SU-DHL-6 (cell line): Measurements from ENCODE around the gene SDC1.

Experiments used
- H2AFZ ChIP-seq: fragments of 200-600 bp; sonication (generic); 2 replicates; pipeline ENCODE4 v1.6.1; 2014; ENCODE audit warnings: low read depth, mild to moderate bottlenecking, moderate library complexity, mixed read lengths, antibody characterized with exemption, low read length; ENCODE audit not compliant: severe bottlenecking
- H3F3A ChIP-seq: fragments of 200-600 bp; shearing (Covaris generic); 2 replicates; pipeline ENCODE4 v1.6.0; 2016; ENCODE audit warnings: antibody characterized with exemption, mild to moderate bottlenecking; ENCODE audit not compliant: insufficient read depth
- H3K27ac ChIP-seq: fragments of 200-600 bp; sonication (generic); 2 replicates; pipeline ENCODE4 v1.5.1; 2016; ENCODE audit warnings: low read depth, mild to moderate bottlenecking, low read length, moderate library complexity, mixed read lengths
- H3K27me3 ChIP-seq: fragments of 200-600 bp; sonication (generic), shearing (Covaris generic); 2 replicates; pipeline ENCODE4 v1.6.0; 2014; ENCODE audit warnings: mild to moderate bottlenecking, low read length
- H3K36me3 ChIP-seq: fragments of 200-600 bp; sonication (generic); 2 replicates; pipeline ENCODE4 v1.6.1; 2014; ENCODE audit warnings: mild to moderate bottlenecking, low read length, mixed read lengths
- H3K4me2 ChIP-seq: fragments of 300-600, 200-600 bp; shearing (Covaris generic), sonication (generic); 2 replicates; pipeline ENCODE4 v1.6.0; 2014; ENCODE audit warnings: low read length, low read depth, mild to moderate bottlenecking; ENCODE audit not compliant: poor library complexity, severe bottlenecking
- H3K4me3 ChIP-seq: fragments of 200-600 bp; sonication (generic); 2 replicates; pipeline ENCODE4 v1.5.1; 2014; ENCODE audit warnings: antibody characterized with exemption, low read length, mild to moderate bottlenecking, mixed read lengths; ENCODE audit not compliant: insufficient read depth, poor library complexity, severe bottlenecking
- H3K79me2 ChIP-seq: fragments of 200-600 bp; sonication (generic); 2 replicates; pipeline ENCODE4 v1.6.1; 2014; ENCODE audit warnings: mild to moderate bottlenecking, low read length, moderate library complexity; ENCODE audit not compliant: insufficient read depth
- H3K9ac ChIP-seq: fragments of 200-600 bp; sonication (generic); 2 replicates; pipeline ENCODE4 v1.7.0; 2014; ENCODE audit warnings: mild to moderate bottlenecking, low read length
- H3K9me2 ChIP-seq: fragments of 200-600 bp; sonication (generic); replicated peaks from 2 replicates; pipeline ENCODE4 v1.6.1; 2014; ENCODE audit warnings: low read length; ENCODE audit not compliant: insufficient read depth
- H3K9me3 ChIP-seq: fragments of 200-600 bp; sonication (generic); 2 replicates; pipeline ENCODE4 v1.6.1; 2014; ENCODE audit warnings: low read length, mixed read lengths; ENCODE audit not compliant: insufficient read depth
- H4K20me1 ChIP-seq: fragments of 200-600 bp; sonication (generic); 2 replicates; pipeline ENCODE4 v1.6.1; 2014; ENCODE audit warnings: low read depth, mild to moderate bottlenecking, antibody characterized with exemption, low read length, moderate library complexity, mixed read lengths
- EZH2phosphoT487 ChIP-seq: fragments of 200-600 bp; sonication (generic), shearing (Covaris generic); conservative IDR thresholded peaks from 2 replicates; pipeline ENCODE4 v1.6.1; 2018; ENCODE audit warnings: mild to moderate bottlenecking, antibody characterized with exemption, low read length, moderate library complexity, mixed read lengths
- TF ChIP-seq, protein P1 (sequence below): fragments of 200-600 bp; sonication (generic); IDR thresholded peaks from one replicate; pipeline ENCODE4 v1.5.1; 2017; ENCODE audit warnings: antibody characterized with exemption, mild to moderate bottlenecking, low read length, moderate library complexity; ENCODE audit not compliant: insufficient read depth, poor library complexity, severe bottlenecking

Gene SDC1

GRCh38 chr2:20178666-20179465, 46.1 kb downstream of the SDC1 start:
- TF ChIP-seq, protein P1, sequence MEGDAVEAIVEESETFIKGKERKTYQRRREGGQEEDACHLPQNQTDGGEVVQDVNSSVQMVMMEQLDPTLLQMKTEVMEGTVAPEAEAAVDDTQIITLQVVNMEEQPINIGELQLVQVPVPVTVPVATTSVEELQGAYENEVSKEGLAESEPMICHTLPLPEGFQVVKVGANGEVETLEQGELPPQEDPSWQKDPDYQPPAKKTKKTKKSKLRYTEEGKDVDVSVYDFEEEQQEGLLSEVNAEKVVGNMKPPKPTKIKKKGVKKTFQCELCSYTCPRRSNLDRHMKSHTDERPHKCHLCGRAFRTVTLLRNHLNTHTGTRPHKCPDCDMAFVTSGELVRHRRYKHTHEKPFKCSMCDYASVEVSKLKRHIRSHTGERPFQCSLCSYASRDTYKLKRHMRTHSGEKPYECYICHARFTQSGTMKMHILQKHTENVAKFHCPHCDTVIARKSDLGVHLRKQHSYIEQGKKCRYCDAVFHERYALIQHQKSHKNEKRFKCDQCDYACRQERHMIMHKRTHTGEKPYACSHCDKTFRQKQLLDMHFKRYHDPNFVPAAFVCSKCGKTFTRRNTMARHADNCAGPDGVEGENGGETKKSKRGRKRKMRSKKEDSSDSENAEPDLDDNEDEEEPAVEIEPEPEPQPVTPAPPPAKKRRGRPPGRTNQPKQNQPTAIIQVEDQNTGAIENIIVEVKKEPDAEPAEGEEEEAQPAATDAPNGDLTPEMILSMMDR = no peak
- TF ChIP-seq EZH2phosphoT487 = no peak
- Histone ChIP-seq H3K9ac (no peak overlapping the region), H2AFZ (no peak overlapping the region), H4K20me1 (no peaks in the 10 kb centered on the region), H3K79me2 (no peaks in the 10 kb centered on the region), H3K27ac (no peak overlapping the region), H3K9me2 (no peaks in the 10 kb centered on the region), H3K36me3 (no peaks in the 10 kb centered on the region), H3K4me2 (no peak overlapping the region), H3K27me3 (no peaks in the 10 kb centered on the region), H3K4me3 (no peak overlapping the region), H3K9me3 (no peaks in the 10 kb centered on the region), H3F3A (no peaks in the 10 kb centered on the region)

- Histone ChIP-seq H3K79me2 (no peaks in the 10 kb centered on the region), H3K4me3 (no peak overlapping the region), H3K9ac (no peak overlapping the region), H3K27me3 (no peaks in the 10 kb centered on the region), H3K9me3 (no peaks in the 10 kb centered on the region), H3K27ac (no peak overlapping the region), H3F3A (no peaks in the 10 kb centered on the region), H2AFZ (no peak overlapping the region), H3K4me2 (no peak overlapping the region), H3K9me2 (no peaks in the 10 kb centered on the region), H4K20me1 (no peaks in the 10 kb centered on the region), H3K36me3 (no peaks in the 10 kb centered on the region)
- TF ChIP-seq EZH2phosphoT487 = no peak
- TF ChIP-seq, protein P1 = no peak
Observed at GRCh38 chr2:20178249-20178607, 46.7 kb downstream of the SDC1 start.

DNA sequence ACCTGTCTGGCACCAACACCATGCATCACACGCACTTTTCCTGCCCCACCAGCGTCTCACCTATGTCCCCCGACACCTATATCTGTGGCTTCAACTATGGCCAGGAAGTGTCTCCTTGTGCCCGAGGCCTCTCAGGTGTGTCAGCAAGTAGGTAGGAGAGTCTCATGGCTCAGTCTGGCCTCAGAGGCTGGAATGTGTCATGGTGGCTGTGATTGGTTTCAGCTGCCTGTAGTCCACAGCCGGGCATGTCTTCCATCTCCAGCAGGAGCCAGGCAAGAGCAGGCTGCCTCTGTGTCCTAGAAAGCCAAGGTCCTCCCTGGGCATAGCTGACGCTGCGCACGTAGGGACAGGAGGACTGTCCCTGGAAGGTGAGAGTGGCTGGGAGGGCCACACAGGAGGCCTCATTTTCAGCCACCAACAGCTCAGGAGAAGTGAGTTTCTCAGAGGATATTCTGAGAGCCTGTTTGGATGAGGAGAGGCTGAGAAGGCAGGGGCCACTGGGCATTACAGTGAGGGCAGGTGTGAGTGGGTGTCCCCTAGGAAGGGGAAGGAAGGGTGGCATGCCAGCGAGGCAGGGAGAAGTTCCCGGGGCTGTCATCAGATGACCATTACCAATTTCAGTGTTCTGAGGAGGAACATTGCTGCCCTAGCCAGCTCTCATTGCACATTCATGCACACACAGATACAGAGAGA, 47.2 kb downstream of the SDC1 start:
- H2AFZ ChIP-seq = no peak overlapping the region
- TF ChIP-seq, protein P1 = no peak
- no peak for TF ChIP-seq EZH2phosphoT487
- H3K9ac ChIP-seq = no peak overlapping the region
- no peak overlapping the region for H3K27ac ChIP-seq
- H3K4me3 ChIP-seq = no peak overlapping the region
- H3K4me2 ChIP-seq = no peak overlapping the region
- no peaks in the 10 kb centered on the region for H3K79me2 ChIP-seq
- no peaks in the 10 kb centered on the region for H3K36me3 ChIP-seq
- no peaks in the 10 kb centered on the region for H3K9me2 ChIP-seq
- H3F3A ChIP-seq = no peaks in the 10 kb centered on the region
- H3K27me3 ChIP-seq = no peaks in the 10 kb centered on the region
- no peaks in the 10 kb centered on the region for H3K9me3 ChIP-seq
- H4K20me1 ChIP-seq = no peaks in the 10 kb centered on the region
